CD14-positive monocyte (primary cell): ENCODE results near the gene MDP1. TPM values are rescaled to one million over a fixed set of nuclear protein-coding genes. Genes with fewer than 3 reads are reported as not detected.

Experiments
- DNase-seq, 3 donors: peaks; one replicate each; pipeline ENCODE4 v3.0.0-alpha.2; 2011 to 2022
- H2AFZ ChIP-seq: 2 replicates; pipeline ENCODE4 v1.6.0; 2012; ENCODE audit warnings: mild to moderate bottlenecking, low read depth, low read length, inconsistent platforms; ENCODE audit not compliant: insufficient read depth, poor library complexity, severe bottlenecking
- H3K27ac ChIP-seq, 2 donors: 1 replicate in 1 of 2; 2 replicates in 1 of 2; pipeline ENCODE4 v1.5.1; 2012 to 2013; ENCODE audit warnings: low read length in 2 of 2, control low read depth in 1 of 2, inconsistent platforms in 1 of 2, low read depth in 1 of 2, mild to moderate bottlenecking in 1 of 2
- H3K27me3 ChIP-seq, 2 donors: one replicate each; pipeline versions ENCODE4 v1.6.0 to v1.6.1; 2011 to 2013; ENCODE audit warnings: low read length in 2 of 2; ENCODE audit not compliant: control insufficient read depth in 2 of 2, insufficient read depth in 2 of 2
- H3K36me3 ChIP-seq, 2 donors: replicated peaks in 1 of 2; 1 replicate in 1 of 2; 2 replicates in 1 of 2; pipeline versions ENCODE4 v1.5.1 to v1.6.1; 2012 to 2013; ENCODE audit warnings: low read length in 2 of 2, control low read depth in 1 of 2, inconsistent platforms in 1 of 2, mild to moderate bottlenecking in 1 of 2; ENCODE audit not compliant: insufficient read depth in 2 of 2, control insufficient read depth in 1 of 2
- H3K4me1 ChIP-seq, 2 donors: 1 replicate in 1 of 2; 2 replicates in 1 of 2; pipeline versions ENCODE4 v1.5.1 to v1.6.1; 2012 to 2013; ENCODE audit warnings: low read length in 2 of 2, control low read depth in 1 of 2, inconsistent platforms in 1 of 2, mild to moderate bottlenecking in 1 of 2, moderate library complexity in 1 of 2; ENCODE audit not compliant: insufficient read depth in 2 of 2, control insufficient read depth in 1 of 2
- H3K4me2 ChIP-seq: replicated peaks from 2 replicates; pipeline ENCODE3; 2012; ENCODE audit warnings: low read length, moderate library complexity, mild to moderate bottlenecking; ENCODE audit not compliant: poor library complexity, severe bottlenecking; ENCODE audit errors: extremely low read depth
- H3K4me3 ChIP-seq, 3 experiments: fragments of 200-600 bp in 1 of 3; sonication (generic) in 1 of 3; replicated peaks in 1 of 3; 1 replicate in 2 of 3; 2 replicates in 1 of 3; pipeline ENCODE4 v1.5.1; 2011 to 2013; ENCODE audit warnings: low read length in 3 of 3, mild to moderate bottlenecking in 3 of 3, control low read depth in 2 of 3, low read depth in 2 of 3, inconsistent platforms in 1 of 3, moderate library complexity in 1 of 3
- H3K79me2 ChIP-seq: 2 replicates; pipeline ENCODE4 v1.6.0; 2012; ENCODE audit warnings: mild to moderate bottlenecking, control low read depth, inconsistent platforms, low read length, moderate library complexity; ENCODE audit not compliant: insufficient read depth
- H3K9ac ChIP-seq: 2 replicates; pipeline ENCODE4 v1.6.0; 2017; ENCODE audit warnings: low read length, mild to moderate bottlenecking; ENCODE audit not compliant: insufficient read depth, poor library complexity, severe bottlenecking
- H3K9me3 ChIP-seq, 2 donors: replicated peaks in 1 of 2; 1 replicate in 1 of 2; 2 replicates in 1 of 2; pipeline versions ENCODE4 v1.5.1 to v1.6.1; 2012 to 2013; ENCODE audit warnings: low read length in 2 of 2, control low read depth in 1 of 2; ENCODE audit not compliant: control insufficient read depth in 1 of 2, insufficient read depth in 1 of 2
- H4K20me1 ChIP-seq: 2 replicates; pipeline ENCODE4 v1.6.0; 2012; ENCODE audit warnings: mild to moderate bottlenecking, low read length, control low read depth, moderate library complexity; ENCODE audit not compliant: insufficient read depth
- H3K27ac Mint-ChIP-seq, 7 donors: one replicate each; pipeline ENCODE4 v1.8.0; 2020; ENCODE audit warnings: mild to moderate bottlenecking in 7 of 7, mixed read lengths in 7 of 7, moderate library complexity in 6 of 7, inconsistent platforms in 2 of 7
- H3K27me3 Mint-ChIP-seq, 3 donors: one replicate each; pipeline ENCODE4 v1.8.0; 2021 to 2022; ENCODE audit warnings: low read depth in 3 of 3, mild to moderate bottlenecking in 3 of 3, mixed read lengths in 3 of 3, moderate library complexity in 3 of 3, inconsistent platforms in 1 of 3
- H3K36me3 Mint-ChIP-seq, 2 donors: one replicate each; pipeline ENCODE4 v1.8.0; 2020; ENCODE audit warnings: mixed read lengths in 2 of 2, inconsistent platforms in 1 of 2, mild to moderate bottlenecking in 1 of 2
- H3K4me1 Mint-ChIP-seq: one replicate; pipeline ENCODE4 v1.8.0; 2020; ENCODE audit warnings: mild to moderate bottlenecking, mixed read lengths
- H3K4me3 Mint-ChIP-seq, 2 donors: one replicate each; pipeline ENCODE4 v1.8.0; 2020; ENCODE audit warnings: mild to moderate bottlenecking in 2 of 2, mixed read lengths in 2 of 2, moderate library complexity in 1 of 2
- H3K9me3 Mint-ChIP-seq, 7 donors: one replicate each; pipeline ENCODE4 v1.8.0; 2020 to 2022; ENCODE audit warnings: mixed read lengths in 7 of 7, mild to moderate bottlenecking in 6 of 7, moderate library complexity in 6 of 7, inconsistent platforms in 2 of 7
- CTCF ChIP-seq: fragments of 200-600 bp; IDR thresholded peaks from one replicate; pipeline ENCODE4 v1.8.0; 2022; ENCODE audit warnings: antibody characterized with exemption, mild to moderate bottlenecking
- WGBS: methylation state at CpG from one replicate; pipeline ENCODE4 v1.1.5; 2013; ENCODE audit warnings: missing lambda C conversion rate; ENCODE audit not compliant: insufficient coverage; 5-methylcytosine and 5-hydroxymethylcytosine counted together
- intact Hi-C, 2 donors: fragments of 100-400 bp; cut with micrococcal nuclease; formaldehyde crosslinking; loops; one replicate each; pipeline versions ENCODE4 v1.15.0 to v1.15.1; 2023
- polyA plus RNA-seq, 3 donors: library from polyadenylated mRNA; depleted of rRNA in 1 of 3; unstranded in 2 of 3; stranded (reverse) in 1 of 3; fragments of 300-500 nt in 2 of 3; fragments of >200 nt in 1 of 3; fragmentation: Illumina TruSeq in 2 of 3; gene quantifications; 1 replicate in 2 of 3; 2 replicates in 1 of 3; pipeline ENCODE4 v1.2.3, GENCODE V29; 2012 to 2021

Gene MDP1
- polyA plus RNA-seq, 3 donors: 17.5 to 49.6 (median 37.5) TPM

DNA sequence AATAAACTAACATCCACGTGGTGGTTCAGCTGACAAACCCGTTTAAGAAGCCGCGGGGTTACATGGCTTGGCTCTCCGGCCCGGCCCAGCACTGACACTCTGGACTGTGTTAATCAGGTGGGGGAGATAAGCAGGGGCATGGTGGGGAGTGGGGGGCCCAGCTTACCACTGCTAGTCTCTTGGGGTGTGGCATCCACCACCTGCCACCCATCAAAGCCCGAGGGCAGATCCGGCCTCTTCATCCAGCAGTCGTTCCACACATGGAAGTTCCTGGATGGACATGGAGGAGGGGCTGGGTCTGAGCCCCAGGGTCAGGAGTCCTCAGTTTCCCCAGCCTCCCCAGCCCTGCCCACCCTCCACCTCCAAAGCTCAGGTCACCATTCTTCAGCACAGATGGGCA lies 42.3 kb upstream of the MDP1 start:
- Histone ChIP-seq H2AFZ (no peak overlapping the region), H3K9ac (no peak overlapping the region), H3K4me1 (no peaks in the 10 kb centered on the region), H4K20me1 (no peaks in the 10 kb centered on the region), H3K36me3 (peaks cover 43 to 81% of the 10 kb centered on the region in 2 donors), H3K27me3 (no peaks in the 10 kb centered on the region), H3K4me2 (no peak overlapping the region), H3K4me3 (no peak overlapping the region), H3K27ac (no peak overlapping the region), H3K79me2 (no peaks in the 10 kb centered on the region), H3K9me3 (no peaks in the 10 kb centered on the region)
- H3K27ac Mint-ChIP-seq: no peak overlapping the region
- WGBS: no CpG with 5 or more reads among the region's 9 CpGs
- H3K27me3 Mint-ChIP-seq: peaks cover 0 to 3% (median 0%) of the 10 kb centered on the region in 3 donors
- H3K36me3 Mint-ChIP-seq: peaks cover 71 to 84% of the 10 kb centered on the region in 2 donors
- no peak overlapping the region for H3K4me3 Mint-ChIP-seq
- TF ChIP-seq CTCF: no peak
- no peaks in the 10 kb centered on the region for H3K9me3 Mint-ChIP-seq
- DNase-seq: no peak
- H3K4me1 Mint-ChIP-seq: no peaks in the 10 kb centered on the region
- intact Hi-C loops: no loop called here

DNA sequence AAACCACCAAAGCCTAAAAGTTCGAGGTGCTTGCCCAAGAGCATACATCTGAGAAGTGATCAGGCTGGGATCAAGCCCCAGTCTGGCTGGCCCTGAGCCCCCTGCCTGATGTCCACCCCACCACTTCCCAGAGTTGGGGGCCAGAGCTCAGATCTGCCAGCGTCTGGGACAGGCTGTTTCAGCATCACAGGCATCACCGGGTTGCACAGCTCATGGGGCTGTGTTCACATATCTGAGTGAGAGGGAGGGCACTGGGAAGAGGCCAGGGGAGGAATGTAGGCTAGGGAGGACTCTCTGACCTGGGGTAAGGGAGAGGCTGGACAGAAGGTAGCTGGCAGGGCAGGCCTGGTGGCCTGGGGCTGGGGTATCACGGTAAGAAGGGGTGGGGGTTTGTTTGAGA lies 41.1 kb upstream of the MDP1 start:
- no peaks in the 10 kb centered on the region for H3K4me1 Mint-ChIP-seq
- no peak for DNase-seq
- H3K36me3 ChIP-seq: peaks cover 47 to 85% of the 10 kb centered on the region in 2 donors
- H2AFZ ChIP-seq: no peak overlapping the region
- no peak for TF ChIP-seq CTCF
- H3K4me1 ChIP-seq: no peaks in the 10 kb centered on the region
- H4K20me1 ChIP-seq: no peaks in the 10 kb centered on the region
- 93% methylated on average over 4 of the region's 4 CpGs for WGBS
- no peaks in the 10 kb centered on the region for H3K79me2 ChIP-seq
- no peak overlapping the region for H3K4me3 Mint-ChIP-seq
- no peak overlapping the region for H3K4me3 ChIP-seq
- no peak overlapping the region for H3K27ac ChIP-seq
- peaks cover 0 to 2% (median 0%) of the 10 kb centered on the region in 3 donors for H3K27me3 Mint-ChIP-seq
- H3K9me3 ChIP-seq: no peaks in the 10 kb centered on the region
- no peak overlapping the region for H3K9ac ChIP-seq
- no peak overlapping the region for H3K4me2 ChIP-seq
- H3K9me3 Mint-ChIP-seq: no peaks in the 10 kb centered on the region
- H3K27me3 ChIP-seq: no peaks in the 10 kb centered on the region
- peaks cover 72 to 84% of the 10 kb centered on the region in 2 donors for H3K36me3 Mint-ChIP-seq
- intact Hi-C loops: no loop called here
- peak overlapping the region in 1 of 7 donors; percentile 16 for H3K27ac Mint-ChIP-seq
